ENCODE data around the gene GTSE1. TPM values are rescaled to one million over a fixed set of nuclear protein-coding genes. Genes with fewer than 3 reads are reported as not detected.

The GTSE1 gene
- total RNA-seq, 4 donors from 2014 or later: 1.00 to 3.0 (median 1.2) TPM; not detected in 1

DNA sequence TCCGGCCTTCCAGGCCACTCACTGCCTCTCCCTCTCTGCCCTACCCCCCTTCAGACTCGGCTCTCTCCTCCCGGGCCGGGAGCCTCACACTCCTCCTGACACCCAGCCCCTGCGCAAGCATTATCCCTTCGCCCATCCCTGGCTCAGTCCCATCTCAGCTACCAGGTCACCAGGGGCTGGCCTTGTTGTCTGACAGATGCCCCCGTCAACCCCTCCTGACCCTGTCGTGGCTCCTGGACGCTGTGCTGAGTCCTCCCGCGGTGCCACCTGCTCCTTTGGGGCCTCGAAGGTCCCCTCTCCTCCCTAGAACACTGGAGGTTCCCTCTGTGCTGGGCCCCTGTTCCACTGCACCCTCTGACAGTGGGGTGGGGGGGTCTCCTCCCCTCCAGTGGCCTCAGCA lies 71.8 kb downstream of the GTSE1 start:
- DNase-seq: peak; percentile 7
- H3K9me3 ChIP-seq: no peaks in the 10 kb centered on the region
- intact Hi-C loops (cut with DNase I; ENCODE audit: low total_unique reads) (no loop called here), in situ Hi-C loops (cut with MboI; ENCODE audit: low pct_ligation_motif_present in 1 of 4, low pct_unique_long_range_greater_than_20kb in 1 of 4, low sequenced_read_pairs in 3 of 4) (loop anchor here in 1 of 4 donors (10.0 kb wide), 1 partner anchor 176 kb away; no protein-coding TSS in a partner anchor)
- no peak overlapping the region for H3K27ac ChIP-seq
- peaks cover 8% of the 10 kb centered on the region for H3K27me3 ChIP-seq
- no peak overlapping the region for H3K4me3 ChIP-seq
- TF ChIP-seq POLR2AphosphoS5 (IDR thresholded peaks at IDR 0.05): no peak
- TF ChIP-seq EP300 (IDR thresholded peaks at IDR 0.05; ENCODE audit: low read depth): no peak
- TF ChIP-seq, protein P1, sequence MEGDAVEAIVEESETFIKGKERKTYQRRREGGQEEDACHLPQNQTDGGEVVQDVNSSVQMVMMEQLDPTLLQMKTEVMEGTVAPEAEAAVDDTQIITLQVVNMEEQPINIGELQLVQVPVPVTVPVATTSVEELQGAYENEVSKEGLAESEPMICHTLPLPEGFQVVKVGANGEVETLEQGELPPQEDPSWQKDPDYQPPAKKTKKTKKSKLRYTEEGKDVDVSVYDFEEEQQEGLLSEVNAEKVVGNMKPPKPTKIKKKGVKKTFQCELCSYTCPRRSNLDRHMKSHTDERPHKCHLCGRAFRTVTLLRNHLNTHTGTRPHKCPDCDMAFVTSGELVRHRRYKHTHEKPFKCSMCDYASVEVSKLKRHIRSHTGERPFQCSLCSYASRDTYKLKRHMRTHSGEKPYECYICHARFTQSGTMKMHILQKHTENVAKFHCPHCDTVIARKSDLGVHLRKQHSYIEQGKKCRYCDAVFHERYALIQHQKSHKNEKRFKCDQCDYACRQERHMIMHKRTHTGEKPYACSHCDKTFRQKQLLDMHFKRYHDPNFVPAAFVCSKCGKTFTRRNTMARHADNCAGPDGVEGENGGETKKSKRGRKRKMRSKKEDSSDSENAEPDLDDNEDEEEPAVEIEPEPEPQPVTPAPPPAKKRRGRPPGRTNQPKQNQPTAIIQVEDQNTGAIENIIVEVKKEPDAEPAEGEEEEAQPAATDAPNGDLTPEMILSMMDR (IDR thresholded peaks at IDR 0.05): no peak
- no peak for TF ChIP-seq POLR2A (IDR thresholded peaks at IDR 0.05)
- peaks cover 0 to 17% (median 12%) of the 10 kb centered on the region in 4 donors for H3K4me1 ChIP-seq
- 79% methylated on average over 12 of the region's 12 CpGs; no CpG with 5 or more reads in 1 of the 2 donors for WGBS, 2 donors (ENCODE audit: low coverage in 1 of 2)
- no peaks in the 10 kb centered on the region for H3K36me3 ChIP-seq

DNA sequence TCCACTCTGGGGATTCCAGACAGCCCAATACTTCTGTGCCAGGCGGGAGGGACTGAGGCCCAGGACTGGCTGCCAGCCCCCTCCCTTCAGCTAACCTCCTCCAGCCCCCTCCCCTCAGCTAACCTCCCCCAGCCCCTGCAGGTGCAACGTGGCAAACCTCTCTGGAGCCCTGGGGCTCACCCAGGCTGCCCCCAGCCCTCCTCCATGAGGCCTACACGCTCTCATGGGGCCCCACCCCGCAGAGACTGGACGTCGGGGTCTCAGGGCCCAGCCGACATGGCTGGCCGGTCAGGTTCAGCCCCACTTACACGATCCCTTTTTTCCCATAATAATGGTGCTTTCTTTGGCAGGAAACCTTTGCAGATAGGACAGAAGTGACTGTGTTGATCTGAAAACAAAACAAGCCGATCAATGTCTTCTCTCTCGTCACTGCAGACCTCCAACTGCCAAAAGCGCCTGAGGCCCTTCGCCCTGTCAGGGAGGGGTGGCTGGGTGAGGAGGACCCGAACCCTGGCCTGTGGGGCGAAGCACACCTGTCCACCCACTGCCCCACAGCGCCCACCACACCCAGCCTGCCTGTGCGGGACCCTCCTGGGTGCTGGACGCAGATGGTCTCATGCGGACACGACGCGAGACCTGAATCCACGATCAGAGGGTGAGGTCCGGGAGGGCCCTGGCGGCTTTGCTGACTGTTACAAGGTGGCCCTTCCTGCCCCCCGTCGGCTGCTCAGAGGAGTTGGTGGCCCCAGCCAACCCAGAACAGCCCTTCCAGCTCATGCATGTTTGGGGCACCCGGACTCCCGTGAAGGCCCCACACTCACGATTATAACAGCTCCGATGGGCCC lies 72.4 kb downstream of the GTSE1 start:
- DNase-seq: peak; percentile 3
- WGBS, 2 donors (ENCODE audit: low coverage in 1 of 2): 87% methylated on average over 31 of the region's 31 CpGs; no CpG with 5 or more reads in 1 of the 2 donors
- Histone ChIP-seq H3K27ac (no peak overlapping the region), H3K9me3 (no peaks in the 10 kb centered on the region), H3K4me3 (no peak overlapping the region), H3K4me1 (peaks cover 3 to 24% (median 18%) of the 10 kb centered on the region in 4 donors), H3K27me3 (peaks cover 8% of the 10 kb centered on the region), H3K36me3 (no peaks in the 10 kb centered on the region)
- no peak for TF ChIP-seq POLR2AphosphoS5 (IDR thresholded peaks at IDR 0.05)
- no peak for TF ChIP-seq EP300 (IDR thresholded peaks at IDR 0.05; ENCODE audit: low read depth)
- no peak for TF ChIP-seq POLR2A (IDR thresholded peaks at IDR 0.05)
- TF ChIP-seq, protein P1 (IDR thresholded peaks at IDR 0.05): no peak
- intact Hi-C loops (cut with DNase I; ENCODE audit: low total_unique reads): no loop called here
- in situ Hi-C loops (cut with MboI; ENCODE audit: low pct_ligation_motif_present in 1 of 4, low pct_unique_long_range_greater_than_20kb in 1 of 4, low sequenced_read_pairs in 3 of 4): loop anchor here in 1 of 4 donors (10.0 kb wide), 1 partner anchor 176 kb away; no protein-coding TSS in a partner anchor

DNA sequence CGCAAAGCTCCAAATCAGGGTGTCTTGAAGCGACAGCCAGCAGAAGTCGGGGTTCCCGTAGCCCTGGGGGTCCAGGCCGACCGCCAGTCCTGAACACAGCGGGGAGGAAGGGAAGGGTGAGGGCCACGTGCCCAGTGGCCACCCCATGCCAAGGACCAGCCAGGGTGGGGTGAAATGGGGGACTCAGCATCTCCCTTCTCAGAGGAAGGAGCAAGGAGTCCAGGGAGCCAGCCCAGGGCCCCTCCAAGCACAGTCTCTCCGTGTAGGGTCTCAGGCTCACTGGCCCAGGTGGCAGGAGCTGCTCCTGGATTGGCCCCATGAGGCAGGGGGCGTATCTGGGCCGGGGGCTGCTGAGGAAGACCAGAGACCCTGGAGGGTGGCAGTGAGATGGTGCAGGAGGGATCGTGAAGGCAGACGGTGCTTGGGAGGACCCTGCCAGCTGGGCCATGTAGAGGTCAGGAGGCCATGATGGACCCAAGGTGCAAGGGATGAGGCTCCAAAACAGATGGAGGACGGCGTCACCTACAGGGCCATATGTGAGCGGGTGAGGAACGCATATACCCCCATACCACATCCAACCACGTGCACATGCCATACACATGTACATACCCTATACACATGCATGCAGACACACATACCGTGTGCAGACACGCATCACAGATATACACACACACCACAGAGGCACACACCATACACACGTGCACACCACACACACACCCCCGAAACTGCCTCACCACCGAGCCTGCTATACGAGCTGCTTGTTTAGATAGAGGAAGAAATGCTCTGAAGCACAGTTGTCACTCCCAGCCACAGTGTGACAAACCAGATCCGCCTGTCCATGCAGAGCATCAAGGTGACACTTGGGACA lies 73.3 kb downstream of the GTSE1 start:
- no peaks in the 10 kb centered on the region for H3K36me3 ChIP-seq
- intact Hi-C loops (cut with DNase I; ENCODE audit: low total_unique reads) (no loop called here), in situ Hi-C loops (cut with MboI; ENCODE audit: low pct_ligation_motif_present in 1 of 4, low pct_unique_long_range_greater_than_20kb in 1 of 4, low sequenced_read_pairs in 3 of 4) (loop anchor here in 1 of 4 donors (10.0 kb wide), 1 partner anchor 175 kb away; no protein-coding TSS in a partner anchor)

More for the DNA sequence above, 73.3 kb downstream of the GTSE1 start:
- H3K4me3 ChIP-seq: no peak overlapping the region
- TF ChIP-seq POLR2A (IDR thresholded peaks at IDR 0.05): no peak
- TF ChIP-seq, protein P1 (IDR thresholded peaks at IDR 0.05): no peak
- TF ChIP-seq POLR2AphosphoS5 (IDR thresholded peaks at IDR 0.05): no peak
- TF ChIP-seq EP300 (IDR thresholded peaks at IDR 0.05; ENCODE audit: low read depth): no peak
- peak overlapping the region in 3 of 4 donors; percentile 5 to 59 (median 43) for H3K27ac ChIP-seq
- H3K4me1 ChIP-seq: peaks cover 3 to 33% (median 25%) of the 10 kb centered on the region in 4 donors
- H3K9me3 ChIP-seq: no peaks in the 10 kb centered on the region
- no peak for DNase-seq
- H3K27me3 ChIP-seq: peaks cover 8% of the 10 kb centered on the region
- WGBS, 2 donors (ENCODE audit: low coverage in 1 of 2): 73% methylated on average over 25 of the region's 25 CpGs; no CpG with 5 or more reads in 1 of the 2 donors
